NT2/D1 (cell line): ENCODE measurements around the gene POLE4.

Experiments used
- YY1 ChIP-seq: IDR thresholded peaks from 2 replicates; pipeline ENCODE4 v1.6.1; 2011; ENCODE audit not compliant: insufficient read length, insufficient read depth
- ZNF274 ChIP-seq: IDR thresholded peaks from 2 replicates; pipeline ENCODE4 v1.6.1; 2011; ENCODE audit warnings: mild to moderate bottlenecking, low read depth, low read length

GRCh38 chr2:74982577-74982976 lies 24.1 kb downstream of the POLE4 start:
- TF ChIP-seq YY1 (no peak), ZNF274 (no peak)
